GM12874 (cell line): Measurements from ENCODE around the gene MTMR10.

Experiments used
- TF ChIP-seq, protein P1 (sequence below): IDR thresholded peaks from 2 replicates; pipeline ENCODE4 v1.5.1; 2011; ENCODE audit warnings: low read depth, mild to moderate bottlenecking, control low read depth, low read length, moderate library complexity; ENCODE audit not compliant: insufficient read depth

Gene MTMR10

DNA sequence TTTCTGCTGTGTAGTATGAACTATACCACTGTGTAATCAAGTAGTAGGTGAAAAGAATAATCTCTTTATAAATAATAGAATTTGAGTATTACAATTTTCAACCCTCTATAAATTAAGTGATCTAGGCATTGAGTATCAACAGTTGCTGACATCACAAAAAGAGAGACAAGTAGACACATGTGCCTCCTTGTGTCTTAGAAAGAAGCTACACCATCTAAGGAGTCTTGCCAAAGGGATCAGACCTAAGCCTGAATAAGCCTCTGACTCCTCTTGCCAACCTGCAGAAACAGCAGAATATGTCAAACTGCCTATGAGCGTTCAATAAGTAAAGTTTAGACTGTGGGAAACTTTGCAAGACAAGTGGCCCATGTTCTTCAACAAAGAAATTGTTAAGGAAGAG lies 5.8 kb upstream of the MTMR10 start:
- TF ChIP-seq, protein P1, sequence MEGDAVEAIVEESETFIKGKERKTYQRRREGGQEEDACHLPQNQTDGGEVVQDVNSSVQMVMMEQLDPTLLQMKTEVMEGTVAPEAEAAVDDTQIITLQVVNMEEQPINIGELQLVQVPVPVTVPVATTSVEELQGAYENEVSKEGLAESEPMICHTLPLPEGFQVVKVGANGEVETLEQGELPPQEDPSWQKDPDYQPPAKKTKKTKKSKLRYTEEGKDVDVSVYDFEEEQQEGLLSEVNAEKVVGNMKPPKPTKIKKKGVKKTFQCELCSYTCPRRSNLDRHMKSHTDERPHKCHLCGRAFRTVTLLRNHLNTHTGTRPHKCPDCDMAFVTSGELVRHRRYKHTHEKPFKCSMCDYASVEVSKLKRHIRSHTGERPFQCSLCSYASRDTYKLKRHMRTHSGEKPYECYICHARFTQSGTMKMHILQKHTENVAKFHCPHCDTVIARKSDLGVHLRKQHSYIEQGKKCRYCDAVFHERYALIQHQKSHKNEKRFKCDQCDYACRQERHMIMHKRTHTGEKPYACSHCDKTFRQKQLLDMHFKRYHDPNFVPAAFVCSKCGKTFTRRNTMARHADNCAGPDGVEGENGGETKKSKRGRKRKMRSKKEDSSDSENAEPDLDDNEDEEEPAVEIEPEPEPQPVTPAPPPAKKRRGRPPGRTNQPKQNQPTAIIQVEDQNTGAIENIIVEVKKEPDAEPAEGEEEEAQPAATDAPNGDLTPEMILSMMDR, result no peak

DNA sequence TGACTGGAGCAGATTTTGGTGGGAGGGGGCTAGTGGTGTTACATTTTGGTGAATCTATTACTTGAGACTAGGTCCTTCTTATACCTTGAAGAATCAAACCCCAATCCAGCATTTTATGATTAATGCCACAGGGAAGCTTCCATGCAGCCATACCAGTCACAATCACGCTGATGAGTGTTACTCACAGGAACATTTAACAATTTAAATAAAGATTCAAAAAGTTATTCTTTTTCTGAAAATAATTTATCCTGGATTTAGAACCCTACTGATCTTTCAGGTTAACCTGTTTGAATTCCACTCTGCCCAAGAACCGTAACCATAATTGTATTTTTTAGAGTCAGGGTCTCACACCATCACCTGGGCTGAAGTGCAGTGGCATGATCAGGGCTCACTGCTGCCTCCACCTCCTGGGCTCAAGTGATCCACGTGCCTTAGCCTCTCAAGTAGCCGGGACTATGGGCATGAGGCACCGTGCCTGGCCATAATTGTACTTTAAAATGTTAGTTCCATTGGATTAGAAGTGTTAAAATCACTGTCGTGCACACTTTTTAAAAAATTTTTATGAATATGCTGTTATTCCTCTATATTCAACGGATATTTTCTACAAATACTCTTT lies 929 bp upstream of the MTMR10 start:
- TF ChIP-seq, protein P1, result no peak

DNA sequence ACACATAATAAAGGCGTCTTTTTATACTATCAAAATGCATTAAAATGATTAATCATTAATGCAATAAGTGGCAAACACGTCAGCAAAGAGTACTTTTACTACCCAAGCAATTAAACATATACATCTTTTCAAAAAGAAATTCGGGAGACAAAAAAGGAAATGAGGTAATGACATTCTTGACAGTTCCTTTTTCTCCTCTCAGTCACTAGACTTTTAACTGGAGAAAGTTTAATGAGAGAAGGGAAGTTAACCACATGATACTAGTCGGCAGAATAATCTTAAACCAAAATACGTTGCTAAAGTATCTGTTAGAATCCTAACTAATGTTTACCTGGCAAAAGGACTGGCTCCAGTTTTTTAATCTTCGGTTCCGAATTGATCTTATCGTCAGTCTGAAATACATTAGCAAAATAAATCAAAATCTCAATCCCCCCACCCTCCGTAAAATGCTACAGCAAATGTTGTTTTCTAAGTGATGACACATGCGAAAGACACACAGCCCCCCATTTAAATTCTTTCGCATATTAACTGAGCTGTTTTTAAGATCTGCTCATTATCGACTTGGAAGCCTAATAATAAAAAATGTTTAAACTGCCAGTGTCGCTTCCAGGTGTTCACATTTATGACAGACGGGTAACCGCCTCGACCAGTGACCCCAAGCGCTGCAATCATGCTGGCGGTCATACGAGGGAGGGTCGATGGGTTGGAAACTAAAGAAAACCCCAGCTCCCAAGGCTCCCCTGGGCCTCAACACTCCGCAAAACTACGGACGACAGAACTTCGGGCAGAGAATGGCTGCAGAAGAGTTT lies 778 bp downstream of the MTMR10 start:
- TF ChIP-seq, protein P1, result no peak

DNA sequence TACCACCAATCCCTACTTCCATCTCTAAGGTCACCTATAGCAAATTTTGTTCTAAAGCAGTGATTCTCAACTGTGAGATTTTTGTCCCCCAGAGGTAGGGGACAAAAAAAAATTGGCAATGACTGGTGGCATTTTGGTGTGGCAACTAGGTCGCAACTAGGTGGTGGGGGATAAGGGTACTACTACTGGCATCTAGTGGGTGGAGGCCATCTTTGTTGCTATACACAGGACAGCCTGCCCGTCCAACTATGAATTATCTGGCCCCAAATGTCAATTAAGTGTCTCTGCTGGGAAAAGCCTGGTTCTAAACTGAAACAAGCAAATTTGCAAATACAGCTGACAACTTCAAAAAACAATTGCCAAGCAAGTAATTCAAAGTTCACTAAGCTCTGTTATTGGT lies 1.4 kb downstream of the MTMR10 start:
- TF ChIP-seq, protein P1, result no peak

DNA sequence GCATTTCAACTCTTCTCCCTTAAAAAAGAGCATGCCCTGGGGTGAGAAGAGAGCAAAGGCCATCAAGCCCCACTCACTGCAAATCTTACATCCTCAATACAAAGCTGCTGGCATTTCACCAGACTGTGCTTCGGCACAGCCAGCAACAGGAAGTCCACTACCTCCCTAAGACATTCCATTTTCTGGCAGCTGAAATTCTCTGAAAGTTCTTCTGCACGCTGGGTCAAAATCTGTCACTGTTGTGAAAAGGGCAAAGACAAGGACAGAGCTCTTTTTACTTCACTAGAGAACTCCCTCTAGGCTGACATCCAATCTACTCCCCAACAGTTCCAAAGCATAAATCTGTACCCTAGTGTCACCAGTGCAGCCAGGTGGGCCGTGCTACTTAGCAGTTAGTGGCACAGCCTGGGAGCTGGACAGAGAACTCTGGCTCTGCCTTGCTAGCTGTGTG lies 6.3 kb downstream of the MTMR10 start:
- TF ChIP-seq, protein P1, result no peak

DNA sequence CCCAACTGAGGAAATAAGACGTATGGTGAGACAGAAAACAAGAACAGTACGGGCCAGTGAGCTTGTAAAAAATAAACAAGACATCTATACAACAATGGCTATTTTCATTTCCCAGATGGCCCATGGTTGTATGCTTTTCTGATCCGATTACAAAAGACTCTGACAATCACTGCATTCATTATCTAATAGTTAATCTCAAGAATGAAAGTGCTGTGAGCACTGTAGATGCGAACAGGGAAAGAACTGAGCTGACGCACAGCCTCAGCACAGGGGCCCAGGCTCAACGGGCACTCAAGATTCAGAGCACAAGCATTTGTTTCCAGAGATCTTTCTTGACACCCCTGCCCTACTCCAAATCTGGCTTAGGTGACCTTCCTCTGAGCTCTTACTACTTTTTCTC lies 6.9 kb downstream of the MTMR10 start:
- TF ChIP-seq, protein P1, result no peak

DNA sequence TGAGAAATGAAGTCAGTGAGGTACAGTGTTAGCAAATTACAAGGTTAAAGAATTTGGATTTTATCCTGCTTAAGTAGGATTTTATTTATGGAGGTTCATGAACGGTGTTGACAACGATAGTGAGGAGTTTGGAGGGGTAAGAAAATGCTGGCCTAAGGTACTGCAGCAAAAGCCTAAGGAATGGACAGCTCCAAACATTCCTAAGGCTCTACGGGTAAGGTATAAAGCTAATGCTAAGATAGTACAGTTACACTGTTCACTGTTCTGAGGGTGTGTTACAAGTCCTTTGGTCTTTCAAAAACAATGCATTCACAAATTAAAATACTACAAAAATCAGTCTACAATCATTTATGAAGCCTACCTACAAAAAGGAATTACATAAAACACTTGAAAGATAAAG lies 7.3 kb downstream of the MTMR10 start:
- TF ChIP-seq, protein P1, result no peak
